GM19351 (cell line): ENCODE data around the gene GAS6.
"Not testable (repeated sequence)": the region's sequence is repeated elsewhere in the genome, so short reads cannot be mapped to it uniquely, and the experiment has no call there.

Experiments used
- ATAC-seq: cut with Tn5 transposase; IDR thresholded peaks from one replicate; pipeline ENCODE4 v1.9.1; 2021; ENCODE audit warnings: mild to moderate bottlenecking, moderate library complexity; ENCODE audit not compliant: unreplicated experiment

The GAS6 gene

DNA sequence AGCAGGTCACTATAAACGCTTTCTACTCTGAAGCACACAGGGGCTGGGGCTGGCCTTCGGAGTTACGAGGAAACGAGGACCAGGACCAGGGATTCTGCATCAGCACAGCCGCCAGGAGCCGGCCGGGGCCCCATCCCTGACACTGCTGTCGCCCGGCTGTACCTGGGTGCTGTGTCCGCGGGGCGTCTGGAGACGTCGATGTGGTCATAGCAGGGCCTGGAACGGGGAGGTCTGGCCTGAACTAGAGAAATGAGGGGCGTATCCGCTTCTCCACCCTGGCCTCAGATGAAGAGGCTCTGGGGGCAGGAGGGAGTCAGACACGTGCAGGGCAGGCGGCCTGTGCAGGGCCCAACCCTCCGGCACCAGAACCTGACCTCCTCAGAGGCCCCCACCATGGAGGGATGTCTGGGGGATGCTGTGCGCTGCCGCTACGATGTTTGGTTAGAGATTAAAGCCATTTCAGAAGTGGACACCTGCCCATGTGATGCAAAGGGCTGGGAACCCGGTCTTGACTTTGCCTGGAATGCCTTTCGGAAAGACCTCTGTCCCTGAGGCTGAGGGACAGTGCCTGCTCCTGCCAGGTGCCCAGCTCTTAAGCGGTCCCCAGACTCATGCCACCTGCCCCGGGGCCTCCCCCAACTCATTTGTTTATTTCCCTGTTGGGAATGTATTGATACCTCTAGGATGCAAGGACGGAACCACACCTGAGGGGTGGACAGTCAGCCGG lies 21.4 kb downstream of the GAS6 start:
- no peak for ATAC-seq

DNA sequence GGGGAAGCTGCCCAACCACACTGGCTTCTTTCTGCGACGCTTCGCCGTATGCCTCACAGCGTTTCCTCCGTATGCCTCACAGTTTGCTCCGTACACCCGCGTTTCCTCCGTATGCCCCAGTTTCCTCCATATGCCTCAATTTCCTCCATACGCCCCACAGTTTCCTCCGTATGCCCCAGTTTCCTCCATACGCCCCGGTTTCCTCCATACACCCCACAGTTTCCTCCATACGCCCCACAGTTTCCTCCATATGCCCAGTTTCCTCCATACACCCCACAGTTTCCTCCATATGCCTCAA lies 22.6 kb downstream of the GAS6 start:
- ATAC-seq: no peak

DNA sequence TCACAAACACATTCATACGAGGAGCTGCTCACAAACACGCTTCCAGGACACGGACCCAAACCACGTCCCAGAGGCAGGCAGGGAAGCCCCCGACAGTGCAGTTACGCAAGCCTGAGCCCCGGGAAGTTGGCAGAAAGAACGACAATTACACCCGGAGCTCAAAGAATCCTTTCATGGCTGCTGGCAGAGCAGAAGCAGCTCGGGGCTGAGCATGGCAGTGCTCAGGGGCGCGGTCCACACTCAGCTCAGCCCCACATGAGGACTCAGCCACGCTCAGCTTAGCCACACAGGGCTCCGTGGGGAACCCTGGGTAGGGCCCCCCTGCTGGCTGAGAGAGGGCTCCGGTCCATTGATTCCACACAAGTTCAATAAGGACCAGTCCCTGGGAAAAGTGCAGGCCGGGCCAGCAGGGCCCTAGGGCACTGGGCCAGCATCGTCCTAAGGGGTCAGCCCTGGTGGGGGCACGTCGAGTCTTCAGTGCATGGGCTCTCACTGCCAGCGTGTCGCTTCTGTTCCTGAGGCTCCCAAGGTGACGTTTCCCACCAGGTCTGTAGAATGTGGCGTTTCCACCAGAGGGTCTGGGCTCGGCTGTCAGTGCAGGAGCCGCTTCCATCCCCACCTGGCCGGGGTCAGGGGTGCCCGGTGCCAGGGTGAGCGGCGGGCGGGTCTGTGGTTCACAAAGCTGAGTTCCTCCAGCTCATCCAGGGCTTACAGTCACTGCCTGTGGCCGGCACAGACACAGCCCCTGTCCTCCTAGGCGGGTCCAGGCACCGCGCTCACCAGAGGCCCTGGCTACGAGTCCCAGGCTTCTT lies 23.1 kb downstream of the GAS6 start:
- no peak for ATAC-seq

DNA sequence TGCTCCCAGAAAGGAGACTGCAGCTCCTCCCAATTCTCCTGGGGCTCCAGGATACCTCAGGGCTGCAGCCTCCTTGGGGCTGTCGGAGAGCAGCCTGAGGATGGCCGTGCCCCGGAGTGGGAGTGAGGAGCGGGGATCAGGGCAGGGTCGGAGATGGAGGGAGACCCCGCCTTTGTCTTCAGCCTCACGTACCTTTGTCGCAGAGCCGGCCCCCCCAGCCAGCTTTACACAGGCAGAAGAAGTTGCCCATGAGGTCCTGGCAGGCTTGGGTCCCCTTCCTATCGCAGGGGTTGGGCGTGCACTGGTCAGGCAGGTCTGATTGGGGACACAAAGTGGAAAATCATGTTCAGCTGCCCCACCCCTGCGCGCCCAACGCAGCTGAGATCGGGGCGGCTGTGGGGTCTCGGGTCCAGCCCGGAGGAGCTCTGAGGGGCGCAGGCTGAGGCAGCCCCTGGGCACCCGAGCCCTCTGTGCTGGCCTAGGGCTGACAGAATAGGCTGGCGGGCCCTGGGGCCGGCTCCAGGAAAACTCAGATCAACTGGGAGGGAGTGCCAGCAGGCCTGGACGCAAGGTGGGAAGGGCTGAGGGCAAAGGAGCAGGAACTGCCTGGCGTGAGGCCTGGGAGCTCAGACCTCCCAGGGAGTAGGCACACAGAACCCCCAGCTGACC lies 24.2 kb downstream of the GAS6 start:
- no peak for ATAC-seq

DNA sequence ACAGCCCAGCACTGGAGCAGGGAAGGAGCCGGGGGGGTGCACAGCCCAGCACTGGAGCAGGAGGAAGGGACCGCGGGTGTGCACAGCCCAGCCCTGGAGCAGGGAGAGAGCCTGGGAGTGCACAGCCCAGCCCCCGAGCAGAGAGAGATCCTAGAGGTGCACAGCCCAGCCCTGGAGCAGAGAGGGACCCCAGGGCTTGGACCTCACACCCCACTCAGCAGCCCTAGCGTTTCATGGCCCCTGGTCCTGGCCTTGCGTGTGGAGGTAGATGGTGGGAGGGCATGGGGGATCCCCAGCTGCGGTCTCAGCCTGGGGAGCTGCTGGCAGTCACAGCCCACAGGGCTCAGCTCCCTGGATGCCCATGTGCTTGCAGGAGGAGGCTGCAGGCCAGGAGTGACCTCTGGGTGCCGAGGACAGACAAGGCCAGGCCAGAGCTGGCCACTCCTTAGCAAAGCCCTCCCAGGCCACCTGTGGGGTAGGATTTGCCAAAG lies 25.1 kb downstream of the GAS6 start:
- no peak for ATAC-seq

DNA sequence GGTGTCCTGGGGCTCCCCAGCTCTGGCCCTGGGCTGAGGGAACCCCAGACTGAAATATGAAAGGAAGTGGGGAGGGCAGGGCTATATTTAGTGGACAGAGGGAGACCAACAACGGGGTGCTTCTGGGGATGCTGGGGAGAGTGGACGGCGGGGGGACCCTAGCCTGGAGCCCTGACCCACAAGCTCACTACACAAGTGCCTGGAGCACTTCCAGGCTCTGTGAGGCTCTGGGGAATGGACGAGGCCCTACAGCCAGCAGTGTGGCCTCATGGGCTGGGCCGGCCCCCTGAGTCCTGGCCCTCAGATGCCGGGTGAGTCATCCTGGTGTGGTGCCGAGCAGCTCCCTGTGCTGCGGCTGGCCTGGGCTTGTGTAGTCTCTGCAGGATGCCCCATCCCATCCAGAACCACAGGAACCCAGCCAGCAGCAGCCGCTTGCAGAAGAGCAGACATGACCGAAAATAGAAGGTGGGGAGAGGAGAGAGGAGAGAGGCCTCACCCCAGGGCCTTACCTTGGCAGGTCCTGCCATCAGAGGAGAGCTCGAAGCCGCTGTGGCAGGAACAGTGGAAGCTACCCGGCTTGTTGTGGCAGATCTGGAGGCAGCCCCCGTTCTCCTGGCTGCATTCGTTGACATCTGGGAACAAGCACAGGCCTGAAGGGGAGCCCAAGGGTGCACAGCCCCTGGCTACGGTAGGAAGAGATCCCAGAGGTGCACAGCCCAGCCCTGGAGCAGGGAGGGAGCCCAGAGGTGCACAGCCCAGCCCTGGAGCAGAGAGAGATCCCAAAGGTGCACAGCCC lies 26.1 kb downstream of the GAS6 start:
- ATAC-seq: no peak

DNA sequence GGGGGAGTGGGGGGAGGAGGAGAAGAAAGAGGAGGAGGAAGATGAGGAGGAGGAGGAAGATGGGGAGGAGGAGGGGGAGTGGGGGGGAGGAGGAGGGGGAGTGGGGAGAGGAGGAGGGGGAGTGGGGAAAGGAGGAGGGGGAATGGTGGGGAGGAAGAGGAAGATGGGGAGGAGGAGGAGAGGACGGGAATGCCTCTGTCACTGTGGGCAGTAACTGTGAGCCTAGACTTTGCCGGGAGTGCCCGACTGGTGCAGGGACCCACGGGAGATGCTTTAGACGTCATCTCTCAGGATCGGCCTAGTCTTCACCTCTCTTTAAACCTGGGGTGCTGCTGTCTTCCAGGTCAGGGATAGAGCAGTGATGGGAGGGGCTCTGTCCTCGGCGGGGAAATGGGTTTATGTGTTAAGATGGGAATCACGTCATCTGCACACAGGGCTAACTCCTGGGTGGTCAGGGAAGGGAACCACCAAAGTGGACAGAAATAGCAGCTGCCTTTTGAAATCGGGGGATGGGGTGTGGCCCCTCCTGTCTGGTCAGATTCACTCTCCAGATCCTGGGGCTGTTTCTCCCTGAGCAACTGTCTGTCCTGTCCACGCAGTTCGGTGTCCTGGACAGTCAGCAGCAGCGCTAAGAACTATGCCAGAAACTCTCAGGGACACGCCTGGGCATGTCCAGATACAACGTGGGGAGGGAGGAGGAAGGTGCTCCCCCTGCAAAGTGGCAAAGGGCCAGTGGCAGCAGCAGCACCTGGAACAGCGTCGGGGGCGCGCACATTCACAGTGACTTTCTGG lies 26.9 kb downstream of the GAS6 start:
- no peak for ATAC-seq

DNA sequence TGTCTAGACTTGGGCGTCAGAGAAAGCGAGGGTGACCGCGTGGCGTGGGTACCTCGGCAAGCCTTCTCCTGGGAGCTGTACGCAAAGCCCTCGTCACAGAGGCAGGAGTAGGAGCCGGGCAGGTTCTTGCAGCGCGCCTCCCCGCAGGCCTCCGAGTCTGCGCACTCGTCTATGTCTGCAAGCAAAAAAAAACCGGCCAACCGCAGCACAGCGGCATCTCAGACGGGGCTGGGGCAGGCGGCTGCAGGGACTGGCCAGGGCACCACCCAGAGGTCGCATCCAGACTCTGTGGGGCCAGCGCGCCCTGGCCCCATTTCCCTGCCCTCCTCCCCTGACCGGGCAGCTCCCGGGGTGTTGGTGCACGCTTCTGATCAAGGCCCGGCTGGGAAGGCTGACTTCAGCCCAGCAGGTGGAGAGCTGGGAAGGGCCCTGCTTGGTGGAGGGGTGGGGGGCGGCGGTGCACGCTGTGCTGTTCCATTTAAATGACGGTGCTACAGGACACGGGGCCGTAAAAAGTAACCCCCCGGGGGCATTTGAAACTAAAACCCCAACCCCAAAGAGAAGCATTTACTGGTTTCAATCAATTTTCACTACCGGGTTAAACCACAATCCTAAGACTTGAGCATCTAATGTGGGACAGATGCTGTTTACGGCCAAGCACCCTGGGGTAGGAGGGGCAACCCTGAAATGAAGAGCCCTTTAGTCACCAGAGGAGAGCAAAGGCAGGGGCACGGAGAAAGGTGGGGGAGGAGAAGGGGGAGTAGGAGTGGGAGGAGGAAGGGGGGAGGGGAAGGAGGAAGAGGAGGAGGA lies 28.2 kb downstream of the GAS6 start:
- ATAC-seq: no peak

DNA sequence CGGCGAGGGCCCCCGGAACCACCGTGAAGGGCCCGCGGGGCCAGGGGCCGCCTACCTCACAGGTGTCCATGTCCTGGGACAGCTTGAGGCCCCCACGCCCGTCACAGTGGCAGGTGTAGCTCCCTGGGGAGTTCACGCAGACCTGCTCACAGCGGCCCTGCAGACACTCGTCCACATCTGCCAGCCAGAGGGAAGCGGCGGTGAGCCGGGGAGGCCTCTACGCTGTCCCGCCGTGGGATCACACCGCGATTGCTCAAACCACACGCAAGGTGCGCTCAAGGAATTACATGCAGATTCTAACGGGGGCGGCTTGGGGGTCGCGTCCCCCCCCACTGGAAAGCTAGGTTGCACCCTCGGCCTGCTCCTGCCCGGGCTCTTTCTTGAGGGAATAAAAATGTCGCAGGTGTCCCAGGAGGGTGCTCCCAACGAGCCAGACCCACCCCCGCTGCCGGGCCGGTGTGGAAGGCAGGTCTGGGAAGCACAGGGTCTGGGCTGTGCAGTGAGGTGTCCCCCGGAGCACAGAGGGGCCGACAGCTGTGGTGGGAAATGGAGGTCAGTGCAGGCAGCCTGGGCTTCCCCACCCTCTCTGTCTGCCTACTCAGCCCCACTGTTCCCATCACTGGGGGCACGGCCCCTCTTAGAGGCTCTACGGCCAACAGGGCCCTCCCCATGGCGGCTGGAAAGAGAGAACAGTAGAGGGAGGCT lies 29.2 kb downstream of the GAS6 start:
- ATAC-seq: no peak

DNA sequence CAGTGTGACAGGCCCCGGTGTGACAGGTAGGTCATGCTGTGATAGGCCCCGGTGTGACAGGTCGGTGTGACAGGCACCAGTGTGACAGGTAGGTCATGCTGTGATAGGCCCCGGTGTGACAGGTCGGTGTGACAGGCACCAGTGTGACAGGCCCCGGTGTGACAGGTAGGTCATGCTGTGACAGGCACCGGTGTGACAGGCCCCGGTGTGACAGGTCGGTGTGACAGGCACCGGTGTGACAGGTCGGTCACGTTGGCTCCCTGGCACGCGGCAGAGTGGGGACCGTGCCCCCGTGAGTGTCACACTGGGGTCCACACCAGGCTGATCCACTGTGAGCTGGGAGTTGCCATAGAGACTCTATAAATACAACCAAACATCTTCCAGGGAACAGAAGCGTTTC lies 29.9 kb downstream of the GAS6 start:
- ATAC-seq: not testable (repeated sequence)

DNA sequence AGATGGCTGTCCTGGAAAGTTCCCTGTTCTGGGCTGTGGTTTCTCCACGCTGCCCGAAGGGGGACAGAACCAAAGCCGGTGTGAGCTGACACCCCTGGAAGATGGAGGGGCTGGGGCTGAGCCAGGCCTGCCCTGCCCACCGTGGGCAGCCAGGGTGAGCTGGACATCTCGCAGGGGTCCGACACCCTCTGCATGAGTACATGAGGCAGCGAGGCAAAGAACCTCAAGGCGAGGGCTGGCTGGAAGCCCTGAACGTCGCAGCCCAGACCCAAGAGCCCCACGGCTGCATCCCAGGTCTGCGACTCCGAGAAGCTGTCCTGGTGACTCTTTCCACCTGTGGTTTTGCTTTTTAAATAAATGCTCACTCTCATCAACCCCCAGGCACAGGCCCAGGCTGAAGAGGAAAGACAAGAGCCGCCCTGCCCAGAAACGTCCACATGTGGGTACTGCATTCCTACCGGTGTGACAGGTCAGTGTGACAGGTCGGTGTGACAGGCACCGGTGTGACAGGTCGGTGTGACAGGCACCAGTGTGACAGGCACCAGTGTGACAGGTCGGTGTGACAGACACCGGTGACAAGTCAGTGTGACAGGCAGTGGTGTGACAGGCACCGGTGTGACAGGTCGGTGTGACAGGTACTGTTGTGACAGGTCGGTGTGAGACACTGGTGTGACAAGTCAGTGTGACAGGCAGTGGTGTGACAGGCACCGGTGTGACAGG lies 30.6 kb downstream of the GAS6 start:
- no peak for ATAC-seq

DNA sequence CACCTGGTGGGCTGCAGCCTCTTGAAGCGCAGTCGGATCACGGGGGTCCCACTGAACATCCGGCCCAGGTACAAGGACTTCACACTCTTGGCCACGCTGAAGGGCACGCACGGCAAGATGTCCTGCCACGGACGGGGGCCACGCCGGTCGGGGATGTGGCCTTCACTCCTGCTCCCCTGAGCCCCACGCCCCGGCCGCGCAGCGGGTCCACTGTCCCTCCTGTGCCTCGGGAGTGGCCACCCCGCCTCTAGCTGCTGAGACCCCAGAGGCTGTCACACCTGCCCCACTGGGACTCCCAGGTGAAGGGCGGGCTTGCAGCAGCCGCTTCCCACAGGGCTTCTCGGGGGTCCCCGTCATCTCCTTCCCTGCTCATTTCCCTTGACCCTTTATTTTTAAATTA lies 31.2 kb downstream of the GAS6 start:
- no peak for ATAC-seq

DNA sequence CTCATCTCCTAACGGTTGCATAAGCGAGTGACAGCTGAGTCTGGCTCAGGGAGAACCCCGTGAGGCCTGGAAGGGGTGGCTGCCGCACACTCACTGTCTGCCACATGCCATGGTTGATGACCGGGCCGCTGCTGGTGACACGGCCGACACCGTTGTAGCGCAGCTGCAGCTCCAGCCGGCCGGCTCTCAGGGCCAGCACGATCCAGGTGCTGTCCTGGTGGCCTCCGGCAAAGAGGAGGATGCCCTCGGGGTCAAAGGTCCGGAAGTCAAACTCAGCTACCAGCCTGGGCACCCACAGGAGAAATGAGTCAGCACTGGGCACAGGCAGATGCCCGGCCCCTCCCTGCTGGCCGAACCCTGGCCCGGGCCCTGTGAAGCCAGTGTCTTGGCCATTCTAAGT lies 31.7 kb downstream of the GAS6 start:
- no peak for ATAC-seq

DNA sequence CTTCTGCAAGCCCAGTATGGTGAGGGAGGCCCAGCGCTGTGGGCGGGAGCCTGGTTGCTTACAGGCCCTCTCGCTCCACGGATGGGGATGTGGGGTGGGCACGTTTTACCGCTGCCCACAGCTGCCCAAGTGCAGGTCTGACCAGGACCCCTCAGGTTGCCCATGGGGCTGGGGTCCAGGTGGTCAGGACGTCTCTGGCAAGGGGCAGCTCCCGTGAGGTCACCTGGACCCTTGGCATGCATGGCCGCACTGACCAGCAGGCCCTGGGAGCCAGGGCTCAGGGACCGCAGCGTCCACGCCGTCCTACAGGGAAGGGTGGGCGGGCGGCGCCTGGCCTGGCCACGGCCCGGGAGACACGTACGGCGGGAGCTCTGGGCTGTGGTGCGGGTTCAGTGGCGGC lies 32.8 kb downstream of the GAS6 start:
- no peak for ATAC-seq

DNA sequence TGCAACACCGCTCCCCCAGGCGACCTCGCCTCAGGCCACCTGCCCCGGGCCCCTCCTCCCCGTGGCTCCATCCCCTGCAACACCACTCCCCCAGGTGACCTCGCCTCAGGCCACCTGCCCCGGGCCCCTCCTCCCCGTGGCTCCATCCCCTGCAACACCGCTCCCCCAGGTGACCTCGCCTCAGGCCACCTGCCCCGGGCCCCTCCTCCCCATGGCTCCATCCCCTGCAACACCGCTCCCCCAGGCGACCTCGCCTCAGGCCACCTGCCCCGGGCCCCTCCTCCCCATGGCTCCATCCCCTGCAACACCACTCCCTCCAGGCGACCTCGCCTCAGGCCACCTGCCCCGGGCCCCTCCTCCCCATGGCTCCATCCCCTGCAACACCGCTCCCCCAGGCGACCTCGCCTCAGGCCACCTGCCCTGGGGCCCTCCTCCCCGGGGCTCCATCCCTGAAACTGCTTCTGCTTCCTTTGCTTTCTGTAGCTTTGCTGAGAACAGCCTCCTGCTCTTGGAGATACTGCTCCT lies 33.4 kb downstream of the GAS6 start:
- ATAC-seq: not testable (repeated sequence)

DNA sequence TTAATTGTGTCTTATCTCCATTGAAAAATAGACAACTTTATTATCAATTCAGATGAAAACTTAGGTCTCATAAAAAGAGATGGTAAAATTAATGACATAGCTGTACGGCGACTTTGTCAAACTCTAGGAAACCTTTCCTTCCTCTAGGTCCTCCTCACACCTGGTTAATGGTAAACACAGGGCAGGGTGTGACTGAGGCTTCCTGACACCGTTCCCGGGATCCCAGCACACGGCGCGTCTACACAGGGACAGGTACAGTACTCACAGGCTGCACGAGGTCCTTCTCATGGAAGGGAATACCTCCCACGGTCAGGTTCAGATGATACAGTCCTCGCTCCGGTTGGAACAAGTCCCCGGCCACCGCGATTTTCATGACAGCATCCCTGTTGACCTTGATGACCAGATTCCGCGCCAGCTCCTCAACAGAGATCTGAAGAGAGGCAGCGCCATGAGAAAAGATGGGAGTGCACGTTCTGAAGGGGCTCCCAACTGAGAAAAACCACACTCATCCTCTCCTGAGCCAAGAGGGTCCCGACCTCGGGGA lies 35.5 kb downstream of the GAS6 start:
- no peak for ATAC-seq

DNA sequence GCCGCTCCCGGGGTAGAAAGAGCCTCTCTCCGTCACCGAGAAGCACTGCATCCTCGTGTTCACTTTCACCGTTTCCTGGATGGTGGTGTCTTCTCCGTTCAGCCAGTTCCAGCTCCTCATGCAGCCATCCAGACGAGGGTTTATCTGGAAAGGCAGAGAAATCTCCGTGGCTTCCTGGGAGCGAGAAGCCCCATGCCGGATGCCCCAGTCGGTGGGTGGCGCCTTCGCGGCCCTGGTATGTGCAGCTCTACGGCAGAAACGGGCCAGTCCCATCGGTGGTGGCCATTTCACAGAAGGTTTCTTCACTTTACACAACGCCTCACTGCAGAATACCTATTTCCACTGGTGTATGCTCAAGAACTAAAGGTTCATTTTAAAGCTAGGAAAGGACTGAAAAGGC lies 36.9 kb downstream of the GAS6 start:
- no peak for ATAC-seq

DNA sequence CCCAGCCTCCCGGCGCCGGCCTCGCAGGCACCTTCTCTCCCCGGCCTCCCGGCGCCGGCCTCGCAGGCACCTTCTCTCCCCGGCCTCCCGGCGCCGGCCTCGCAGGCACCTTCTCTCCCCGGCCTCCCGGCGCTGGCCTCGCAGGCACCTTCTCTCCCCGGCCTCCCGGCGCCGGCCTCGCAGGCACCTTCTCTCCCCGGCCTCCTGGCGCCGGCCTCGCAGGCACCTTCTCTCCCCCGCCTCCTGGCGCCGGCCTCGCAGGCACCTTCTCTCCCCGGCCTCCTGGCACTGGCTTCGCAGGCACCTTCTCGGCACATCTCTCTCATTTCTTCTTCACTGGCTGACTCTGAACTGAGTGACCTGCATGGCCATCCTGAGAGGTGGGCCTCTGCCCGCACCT lies 37.4 kb downstream of the GAS6 start:
- ATAC-seq: not testable (repeated sequence)
